HG03432 (cell line): ENCODE results near the gene AMBRA1.

Source experiments
- ATAC-seq: cut with Tn5 transposase; IDR thresholded peaks from one replicate; pipeline ENCODE4 v1.9.1; 2021; ENCODE audit warnings: mild to moderate bottlenecking, moderate library complexity; ENCODE audit not compliant: unreplicated experiment

Gene AMBRA1

GRCh38 chr11:46617134-46617971 lies 23.5 kb upstream of the AMBRA1 start, which contains the start of the genes ATG13 and HARBI1:
ATG13 (plus strand) TSS chr11:46617553; CDS start chr11:46644292, 26,739 bp downstream.
HARBI1 (minus strand) TSS chr11:46617227; CDS start chr11:46616237, 990 bp downstream.
- peak; percentile 97 for ATAC-seq

- ATAC-seq = no peak
Observed at GRCh38 chr11:46616551-46617133, 22.8 kb upstream of the AMBRA1 start.

GRCh38 chr11:46615756-46616155 lies 21.9 kb upstream of the AMBRA1 start:
- ATAC-seq = no peak

GRCh38 chr11:46612326-46612725 lies 18.5 kb upstream of the AMBRA1 start:
- no peak for ATAC-seq

- no peak for ATAC-seq
Observed at GRCh38 chr11:46611526-46612304, 17.9 kb upstream of the AMBRA1 start.

- no peak for ATAC-seq
Observed at GRCh38 chr11:46609386-46609785, 15.6 kb upstream of the AMBRA1 start.

- no peak for ATAC-seq
Observed at GRCh38 chr11:46607516-46607915, 13.7 kb upstream of the AMBRA1 start.

GRCh38 chr11:46604796-46605195 lies 11.0 kb upstream of the AMBRA1 start:
- no peak for ATAC-seq

- ATAC-seq = no peak
Observed at GRCh38 chr11:46603704-46604308, 10.0 kb upstream of the AMBRA1 start.

GRCh38 chr11:46601129-46601528 lies 7.3 kb upstream of the AMBRA1 start:
- ATAC-seq = no peak

- no peak for ATAC-seq
Observed at GRCh38 chr11:46600194-46600960, 6.6 kb upstream of the AMBRA1 start.

GRCh38 chr11:46599340-46600193 lies 5.7 kb upstream of the AMBRA1 start:
- ATAC-seq = no peak

GRCh38 chr11:46597609-46598219 lies 3.9 kb upstream of the AMBRA1 start:
- ATAC-seq = no peak

GRCh38 chr11:46597155-46597554 lies 3.3 kb upstream of the AMBRA1 start:
- ATAC-seq = no peak

- ATAC-seq = no peak
Observed at GRCh38 chr11:46594785-46595184, 962 bp upstream of the AMBRA1 start.

- no peak for ATAC-seq
Observed at GRCh38 chr11:46594374-46594700, 514 bp upstream of the AMBRA1 start.

- no peak for ATAC-seq
Observed at GRCh38 chr11:46590740-46591605, 2.9 kb downstream of the AMBRA1 start.

GRCh38 chr11:46588915-46589314 lies 4.9 kb downstream of the AMBRA1 start:
- ATAC-seq = no peak
